Measurements from ENCODE around the gene SLC6A5.

GRCh38 chr11:20647976-20648565 lies 48.7 kb downstream of the SLC6A5 start:
- TF ChIP-seq CTCF (conservative IDR thresholded peaks at IDR 0.05; ENCODE audit: low read depth, low read length) (peak; percentile 77), EZH2 (IDR thresholded peaks at IDR 0.05; ENCODE audit: borderline replicate concordance, low read depth, low read length, poor library complexity, severe bottlenecking) (no peak)

All from A673 (cell line).